ENCODE results near the gene INAVA.

DNA sequence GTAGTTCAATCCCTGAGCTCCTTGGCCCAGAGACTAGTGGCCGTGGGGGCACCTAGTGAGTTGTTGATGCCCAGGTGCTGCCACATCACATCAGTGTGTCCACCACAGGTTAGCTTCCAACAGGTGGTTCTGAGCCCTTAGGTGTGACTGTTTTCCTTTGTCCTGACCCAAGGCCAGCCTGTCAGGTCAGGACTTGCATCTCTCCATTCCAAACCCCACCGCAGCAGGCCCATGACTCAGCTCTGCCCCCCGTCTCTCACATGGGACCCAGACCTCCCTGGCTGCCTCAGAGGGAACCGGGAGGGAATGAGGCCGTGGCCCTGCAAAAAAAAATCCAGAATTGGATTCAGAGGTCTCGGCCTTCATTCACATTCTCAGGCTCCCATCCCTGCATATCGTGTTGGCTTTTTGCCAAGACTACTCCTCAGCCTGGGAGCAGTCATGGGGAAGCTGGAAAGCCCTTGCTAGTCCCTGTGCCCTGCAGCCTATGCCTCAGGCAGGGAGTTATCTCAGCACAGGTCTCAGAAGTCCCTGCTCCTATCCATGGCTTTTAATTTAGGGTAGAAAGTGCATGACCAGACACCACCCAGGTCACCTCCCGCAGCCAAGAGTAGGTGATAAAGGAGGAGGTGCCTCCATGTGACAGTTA, 7.2 kb downstream of the INAVA start:
- TF ChIP-seq, protein P1, sequence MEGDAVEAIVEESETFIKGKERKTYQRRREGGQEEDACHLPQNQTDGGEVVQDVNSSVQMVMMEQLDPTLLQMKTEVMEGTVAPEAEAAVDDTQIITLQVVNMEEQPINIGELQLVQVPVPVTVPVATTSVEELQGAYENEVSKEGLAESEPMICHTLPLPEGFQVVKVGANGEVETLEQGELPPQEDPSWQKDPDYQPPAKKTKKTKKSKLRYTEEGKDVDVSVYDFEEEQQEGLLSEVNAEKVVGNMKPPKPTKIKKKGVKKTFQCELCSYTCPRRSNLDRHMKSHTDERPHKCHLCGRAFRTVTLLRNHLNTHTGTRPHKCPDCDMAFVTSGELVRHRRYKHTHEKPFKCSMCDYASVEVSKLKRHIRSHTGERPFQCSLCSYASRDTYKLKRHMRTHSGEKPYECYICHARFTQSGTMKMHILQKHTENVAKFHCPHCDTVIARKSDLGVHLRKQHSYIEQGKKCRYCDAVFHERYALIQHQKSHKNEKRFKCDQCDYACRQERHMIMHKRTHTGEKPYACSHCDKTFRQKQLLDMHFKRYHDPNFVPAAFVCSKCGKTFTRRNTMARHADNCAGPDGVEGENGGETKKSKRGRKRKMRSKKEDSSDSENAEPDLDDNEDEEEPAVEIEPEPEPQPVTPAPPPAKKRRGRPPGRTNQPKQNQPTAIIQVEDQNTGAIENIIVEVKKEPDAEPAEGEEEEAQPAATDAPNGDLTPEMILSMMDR (IDR thresholded peaks at IDR 0.05): no peak
- TF ChIP-seq ZFX (IDR thresholded peaks at IDR 0.05; ENCODE audit: borderline replicate concordance): no peak
